ENCODE measurements around the gene MAP7D2. TPM values are rescaled to one million over a fixed set of nuclear protein-coding genes. Genes with fewer than 3 reads are reported as not detected.

The MAP7D2 gene
- total RNA-seq, 4 donors from 2014 or later = 0.22 to 0.27 TPM; not detected in 2

DNA sequence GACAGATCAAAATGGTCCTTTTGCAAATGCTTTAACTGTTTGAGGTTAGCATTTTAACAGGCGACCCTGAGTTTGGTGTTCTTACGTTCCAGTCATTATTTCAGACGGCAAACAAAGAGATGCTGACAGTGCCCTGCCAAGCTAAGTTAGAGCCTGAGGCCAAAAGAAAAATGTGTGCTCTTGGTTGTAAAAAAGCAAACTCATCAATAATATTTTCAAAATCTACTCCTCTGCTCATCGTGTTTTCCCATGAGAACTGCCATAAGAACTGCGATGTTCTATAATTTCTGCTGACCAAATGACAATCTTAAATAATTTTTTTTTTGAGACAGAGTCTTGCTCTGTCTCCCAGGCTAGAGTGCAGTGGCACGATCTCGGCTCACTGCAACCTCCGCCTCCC, 63.2 kb downstream of the MAP7D2 start:
- Histone ChIP-seq H3K4me3 (replicated peaks in 1 of 3) (no peak overlapping the region), H3K27ac (no peak overlapping the region), H3K27me3 (no peaks in the 10 kb centered on the region), H3K9me3 (no peaks in the 10 kb centered on the region), H3K4me1 (no peaks in the 10 kb centered on the region), H3K36me3 (no peaks in the 10 kb centered on the region)
- intact Hi-C loops (cut with DNase I) = no loop called here
- 91 to 93% methylated on average over 8 of the region's 8 CpGs for WGBS, 2 donors
- TF ChIP-seq CTCF (IDR thresholded peaks at IDR 0.05) (no peak), POLR2A (IDR thresholded peaks at IDR 0.05) (no peak)
- DNase-seq = no peak

GRCh38 chrX:20046864-20047263, 69.8 kb downstream of the MAP7D2 start:
- DNase-seq = no peak
- 92 to 100% methylated on average over 2 to 4 of the region's 4 CpGs for WGBS, 2 donors
- no peak for TF ChIP-seq CTCF (IDR thresholded peaks at IDR 0.05)
- TF ChIP-seq POLR2A (IDR thresholded peaks at IDR 0.05) = no peak
- H3K36me3 ChIP-seq = no peaks in the 10 kb centered on the region
- H3K27ac ChIP-seq = no peak overlapping the region
- no peaks in the 10 kb centered on the region for H3K9me3 ChIP-seq
- intact Hi-C loops (cut with DNase I) = no loop called here
- no peaks in the 10 kb centered on the region for H3K4me1 ChIP-seq
- H3K4me3 ChIP-seq (replicated peaks in 1 of 3) = no peak overlapping the region
- no peaks in the 10 kb centered on the region for H3K27me3 ChIP-seq

- no peaks in the 10 kb centered on the region for H3K4me1 ChIP-seq
- intact Hi-C loops (cut with DNase I) = no loop called here
- TF ChIP-seq CTCF (IDR thresholded peaks at IDR 0.05) = no peak
- TF ChIP-seq POLR2A (IDR thresholded peaks at IDR 0.05) = no peak
- no peaks in the 10 kb centered on the region for H3K36me3 ChIP-seq
- no peaks in the 10 kb centered on the region for H3K9me3 ChIP-seq
- H3K4me3 ChIP-seq (replicated peaks in 1 of 3) = no peak overlapping the region
- WGBS, 2 donors = 83 to 94% methylated on average over 1 of the region's 1 CpG
- H3K27me3 ChIP-seq = no peaks in the 10 kb centered on the region
- no peak for DNase-seq
- H3K27ac ChIP-seq = no peak overlapping the region
Observed at GRCh38 chrX:20046223-20046622, 70.5 kb downstream of the MAP7D2 start.

GRCh38 chrX:20042221-20042620, 74.5 kb downstream of the MAP7D2 start:
- Histone ChIP-seq H3K27ac (no peak overlapping the region), H3K9me3 (no peaks in the 10 kb centered on the region), H3K4me3 (replicated peaks in 1 of 3) (no peak overlapping the region), H3K4me1 (no peaks in the 10 kb centered on the region), H3K36me3 (no peaks in the 10 kb centered on the region), H3K27me3 (no peaks in the 10 kb centered on the region)
- DNase-seq = no peak
- 94 to 100% methylated on average over 6 of the region's 7 CpGs for WGBS, 2 donors
- intact Hi-C loops (cut with DNase I) = no loop called here
- TF ChIP-seq CTCF (IDR thresholded peaks at IDR 0.05) (no peak), POLR2A (IDR thresholded peaks at IDR 0.05) (no peak)

- no peaks in the 10 kb centered on the region for H3K36me3 ChIP-seq
- H3K27ac ChIP-seq = no peak overlapping the region
- TF ChIP-seq POLR2A (IDR thresholded peaks at IDR 0.05) = no peak
- TF ChIP-seq CTCF (IDR thresholded peaks at IDR 0.05) = no peak
- WGBS, 2 donors = 63 to 83% methylated on average over 2 to 3 of the region's 3 CpGs
- intact Hi-C loops (cut with DNase I) = no loop called here
- no peaks in the 10 kb centered on the region for H3K9me3 ChIP-seq
- no peak overlapping the region for H3K4me3 ChIP-seq (replicated peaks in 1 of 3)
- DNase-seq = no peak
- no peaks in the 10 kb centered on the region for H3K4me1 ChIP-seq
- H3K27me3 ChIP-seq = no peaks in the 10 kb centered on the region
Observed at GRCh38 chrX:20038966-20039365, 77.7 kb downstream of the MAP7D2 start.
